ENCODE data around the gene LCA5. TPM values are rescaled to one million over a fixed set of nuclear protein-coding genes. Genes with fewer than 3 reads are reported as not detected.
"Not testable (repeated sequence)": the region's sequence is repeated elsewhere in the genome, so short reads cannot be mapped to it uniquely, and the experiment has no call there.

LCA5 gene
- total RNA-seq, 2 donors from 2014 or later: 6.4 to 11.1 TPM

GRCh38 chr6:79446006-79446405 is 91.2 kb downstream of the LCA5 start:
- H3K36me3 Mint-ChIP-seq (ENCODE audit: low read depth): peaks cover 2% of the 10 kb centered on the region
- WGBS, 2 experiments (ENCODE audit: insufficient coverage in 1 of 2, insufficient read length in 1 of 2): 95 to 98% methylated on average over 4 of the region's 4 CpGs
- H3K4me1 ChIP-seq (ENCODE audit: control insufficient read depth, insufficient read depth, low read length): no peaks in the 10 kb centered on the region
- H3K9ac ChIP-seq (ENCODE audit: extremely low read depth, low read length, poor library complexity, severe bottlenecking): no peak overlapping the region
- no peaks in the 10 kb centered on the region for H3K36me3 ChIP-seq (ENCODE audit: control insufficient read depth, insufficient read depth, low read length)
- no peak for DNase-seq
- no peaks in the 10 kb centered on the region for H3K27me3 ChIP-seq (ENCODE audit: control insufficient read depth, insufficient read depth, low read length, poor library complexity, severe bottlenecking)
- H3K4me1 Mint-ChIP-seq: no peaks in the 10 kb centered on the region
- H3K27ac ChIP-seq (ENCODE audit: low read depth, low read length): no peak overlapping the region
- no peak overlapping the region for H3K4me3 ChIP-seq (ENCODE audit: low read length)
- no peaks in the 10 kb centered on the region for H3K27me3 Mint-ChIP-seq (ENCODE audit: insufficient read depth)
- peaks cover 35% of the 10 kb centered on the region for H3K9me3 Mint-ChIP-seq
- H3K9me3 ChIP-seq (ENCODE audit: control insufficient read depth, low read length): peaks cover 14% of the 10 kb centered on the region
- H3K27ac Mint-ChIP-seq: no peak overlapping the region
- TF ChIP-seq, protein P1, sequence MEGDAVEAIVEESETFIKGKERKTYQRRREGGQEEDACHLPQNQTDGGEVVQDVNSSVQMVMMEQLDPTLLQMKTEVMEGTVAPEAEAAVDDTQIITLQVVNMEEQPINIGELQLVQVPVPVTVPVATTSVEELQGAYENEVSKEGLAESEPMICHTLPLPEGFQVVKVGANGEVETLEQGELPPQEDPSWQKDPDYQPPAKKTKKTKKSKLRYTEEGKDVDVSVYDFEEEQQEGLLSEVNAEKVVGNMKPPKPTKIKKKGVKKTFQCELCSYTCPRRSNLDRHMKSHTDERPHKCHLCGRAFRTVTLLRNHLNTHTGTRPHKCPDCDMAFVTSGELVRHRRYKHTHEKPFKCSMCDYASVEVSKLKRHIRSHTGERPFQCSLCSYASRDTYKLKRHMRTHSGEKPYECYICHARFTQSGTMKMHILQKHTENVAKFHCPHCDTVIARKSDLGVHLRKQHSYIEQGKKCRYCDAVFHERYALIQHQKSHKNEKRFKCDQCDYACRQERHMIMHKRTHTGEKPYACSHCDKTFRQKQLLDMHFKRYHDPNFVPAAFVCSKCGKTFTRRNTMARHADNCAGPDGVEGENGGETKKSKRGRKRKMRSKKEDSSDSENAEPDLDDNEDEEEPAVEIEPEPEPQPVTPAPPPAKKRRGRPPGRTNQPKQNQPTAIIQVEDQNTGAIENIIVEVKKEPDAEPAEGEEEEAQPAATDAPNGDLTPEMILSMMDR (conservative IDR thresholded peaks at IDR 0.05): no peak
- H3K4me3 Mint-ChIP-seq: no peak overlapping the region

GRCh38 chr6:79443876-79444275 is 93.4 kb downstream of the LCA5 start:
- H3K27me3 ChIP-seq (ENCODE audit: control insufficient read depth, insufficient read depth, low read length, poor library complexity, severe bottlenecking); H3K4me1 Mint-ChIP-seq; H3K36me3 Mint-ChIP-seq (ENCODE audit: low read depth); H3K36me3 ChIP-seq (ENCODE audit: control insufficient read depth, insufficient read depth, low read length); H3K27me3 Mint-ChIP-seq (ENCODE audit: insufficient read depth); H3K27ac ChIP-seq (ENCODE audit: low read depth, low read length); DNase-seq; H3K4me3 Mint-ChIP-seq; H3K4me3 ChIP-seq (ENCODE audit: low read length); H3K27ac Mint-ChIP-seq; H3K9ac ChIP-seq (ENCODE audit: extremely low read depth, low read length, poor library complexity, severe bottlenecking); H3K4me1 ChIP-seq (ENCODE audit: control insufficient read depth, insufficient read depth, low read length): not testable (repeated sequence)
- WGBS, 2 experiments (ENCODE audit: insufficient coverage in 1 of 2, insufficient read length in 1 of 2): 78 to 93% methylated on average over 3 of the region's 3 CpGs
- peaks cover 34% of the 10 kb centered on the region for H3K9me3 Mint-ChIP-seq
- peaks cover 14% of the 10 kb centered on the region for H3K9me3 ChIP-seq (ENCODE audit: control insufficient read depth, low read length)

GRCh38 chr6:79441192-79441591 is 96.0 kb downstream of the LCA5 start:
- Histone ChIP-seq H3K36me3 (ENCODE audit: control insufficient read depth, insufficient read depth, low read length) (no peaks in the 10 kb centered on the region), H3K4me3 (ENCODE audit: low read length) (no peak overlapping the region), H3K9ac (ENCODE audit: extremely low read depth, low read length, poor library complexity, severe bottlenecking) (no peak overlapping the region), H3K9me3 (ENCODE audit: control insufficient read depth, low read length) (peaks cover 14% of the 10 kb centered on the region), H3K4me1 (ENCODE audit: control insufficient read depth, insufficient read depth, low read length) (no peaks in the 10 kb centered on the region), H3K27me3 (ENCODE audit: control insufficient read depth, insufficient read depth, low read length, poor library complexity, severe bottlenecking) (no peaks in the 10 kb centered on the region), H3K27ac (ENCODE audit: low read depth, low read length) (no peak overlapping the region)
- Mint-ChIP-seq H3K27me3 (ENCODE audit: insufficient read depth) (no peaks in the 10 kb centered on the region), H3K4me3 (no peak overlapping the region), H3K4me1 (no peaks in the 10 kb centered on the region), H3K36me3 (ENCODE audit: low read depth) (peaks cover 2% of the 10 kb centered on the region), H3K9me3 (peaks cover 34% of the 10 kb centered on the region), H3K27ac (no peak overlapping the region)
- no peak for DNase-seq
- TF ChIP-seq, protein P1 (conservative IDR thresholded peaks at IDR 0.05): no peak

DNA sequence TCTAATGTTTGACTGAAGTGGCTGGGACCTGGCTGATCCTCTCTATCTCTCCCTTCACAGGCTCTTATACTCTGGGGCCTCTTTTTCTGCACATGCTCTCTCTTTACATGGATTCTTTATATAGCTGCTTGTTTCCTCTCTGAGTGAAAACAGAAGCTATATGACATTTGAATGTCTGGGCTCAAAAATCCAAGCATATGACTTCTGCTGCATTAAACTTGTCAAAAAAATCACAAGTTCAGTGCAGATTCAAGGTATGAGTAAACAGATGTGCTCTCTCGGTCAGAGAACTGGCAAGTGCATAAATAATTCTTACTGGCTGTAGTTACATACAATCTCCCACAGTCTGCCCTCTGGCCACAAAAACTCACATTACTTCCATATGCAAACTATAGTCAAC is 96.6 kb downstream of the LCA5 start:
- peaks cover 2% of the 10 kb centered on the region for H3K36me3 Mint-ChIP-seq (ENCODE audit: low read depth)
- Histone ChIP-seq H3K27ac (ENCODE audit: low read depth, low read length) (no peak overlapping the region), H3K4me3 (ENCODE audit: low read length) (no peak overlapping the region), H3K4me1 (ENCODE audit: control insufficient read depth, insufficient read depth, low read length) (no peaks in the 10 kb centered on the region), H3K9ac (ENCODE audit: extremely low read depth, low read length, poor library complexity, severe bottlenecking) (no peak overlapping the region), H3K36me3 (ENCODE audit: control insufficient read depth, insufficient read depth, low read length) (no peaks in the 10 kb centered on the region), H3K27me3 (ENCODE audit: control insufficient read depth, insufficient read depth, low read length, poor library complexity, severe bottlenecking) (no peaks in the 10 kb centered on the region), H3K9me3 (ENCODE audit: control insufficient read depth, low read length) (peaks cover 14% of the 10 kb centered on the region)
- 86 to 88% methylated on average over 1 of the region's 1 CpG for WGBS, 2 experiments (ENCODE audit: insufficient coverage in 1 of 2, insufficient read length in 1 of 2)
- H3K4me3 Mint-ChIP-seq: no peak overlapping the region
- no peak overlapping the region for H3K27ac Mint-ChIP-seq
- peaks cover 34% of the 10 kb centered on the region for H3K9me3 Mint-ChIP-seq
- no peaks in the 10 kb centered on the region for H3K27me3 Mint-ChIP-seq (ENCODE audit: insufficient read depth)
- DNase-seq: no peak
- TF ChIP-seq, protein P1 (conservative IDR thresholded peaks at IDR 0.05): no peak
- no peaks in the 10 kb centered on the region for H3K4me1 Mint-ChIP-seq

Data from endodermal cell (in vitro differentiated cells).